GM18498 (cell line): Measurements from ENCODE around the gene PTPRN2.
"Not testable (repeated sequence)": the region's sequence is repeated elsewhere in the genome, so short reads cannot be mapped to it uniquely, and the experiment has no call there.

Experiments used
- ATAC-seq: cut with Tn5 transposase; IDR thresholded peaks from one replicate; pipeline ENCODE4 v1.9.1; 2021; ENCODE audit warnings: mild to moderate bottlenecking, moderate library complexity; ENCODE audit not compliant: unreplicated experiment

The PTPRN2 gene

GRCh38 chr7:158425676-158426075 lies 161.9 kb downstream of the PTPRN2 start:
- not testable (repeated sequence) for ATAC-seq

- ATAC-seq, result no peak
Measured at GRCh38 chr7:158424531-158424930, 163.1 kb downstream of the PTPRN2 start.

GRCh38 chr7:158424011-158424410 lies 163.6 kb downstream of the PTPRN2 start:
- ATAC-seq, result no peak

GRCh38 chr7:158422887-158423560 lies 164.6 kb downstream of the PTPRN2 start:
- ATAC-seq, result no peak

- ATAC-seq, result no peak
Measured at GRCh38 chr7:158422196-158422886, 165.3 kb downstream of the PTPRN2 start.

- ATAC-seq, result no peak
Measured at GRCh38 chr7:158421361-158421760, 166.3 kb downstream of the PTPRN2 start.

- no peak for ATAC-seq
Measured at GRCh38 chr7:158420591-158421340, 166.9 kb downstream of the PTPRN2 start.

GRCh38 chr7:158419238-158419785 lies 168.3 kb downstream of the PTPRN2 start:
- ATAC-seq, result no peak

- ATAC-seq, result not testable (repeated sequence)
Measured at GRCh38 chr7:158418395-158418794, 169.2 kb downstream of the PTPRN2 start.

- no peak for ATAC-seq
Measured at GRCh38 chr7:158416283-158416933, 171.2 kb downstream of the PTPRN2 start.

GRCh38 chr7:158415316-158415715 lies 172.3 kb downstream of the PTPRN2 start:
- ATAC-seq, result no peak

- no peak for ATAC-seq
Measured at GRCh38 chr7:158414486-158414961, 173.1 kb downstream of the PTPRN2 start.

GRCh38 chr7:158414002-158414401 lies 173.6 kb downstream of the PTPRN2 start:
- ATAC-seq, result no peak

GRCh38 chr7:158411232-158411950 lies 176.2 kb downstream of the PTPRN2 start:
- no peak for ATAC-seq

- ATAC-seq, result no peak
Measured at GRCh38 chr7:158410720-158411119, 176.9 kb downstream of the PTPRN2 start.

GRCh38 chr7:158409816-158410330 lies 177.8 kb downstream of the PTPRN2 start:
- ATAC-seq, result no peak

- ATAC-seq, result no peak
Measured at GRCh38 chr7:158409120-158409519, 178.5 kb downstream of the PTPRN2 start.

- no peak for ATAC-seq
Measured at GRCh38 chr7:158408318-158408920, 179.2 kb downstream of the PTPRN2 start.

GRCh38 chr7:158407581-158408317 lies 179.9 kb downstream of the PTPRN2 start:
- no peak for ATAC-seq
